ENCODE measurements around the gene RWDD2A. TPM values are rescaled to one million over a fixed set of nuclear protein-coding genes. Genes with fewer than 3 reads are reported as not detected.

Gene RWDD2A
- total and polyA plus RNA-seq, 9 of the 15 experiments (the other 6 are each of a cell fraction or from before 2014, with no cell fraction given) = 1.6 to 4.7 (median 2.1) TPM

GRCh38 chr6:83215131-83216047 lies 22.2 kb downstream of the RWDD2A start (continued):
- 0 out of 2 replicates have a peak, but pooled peaks have one; percentile 18 for TF ChIP-seq CTBP1 (IDR thresholded peaks at IDR 0.05; ENCODE audit: borderline replicate concordance)
- TF ChIP-seq SMAD1 (IDR thresholded peaks at IDR 0.05; ENCODE audit: low read depth, low read length, partially characterized antibody) = no peak
- no peak for TF ChIP-seq CBX8 (IDR thresholded peaks at IDR 0.05; ENCODE audit: borderline replicate concordance, extremely low read depth, low read depth, low read length, poor library complexity, severe bottlenecking)
- no peak for TF ChIP-seq RBM17 (IDR thresholded peaks at IDR 0.05; ENCODE audit: borderline replicate concordance, low read depth, low read length)
- TF ChIP-seq, protein P1, sequence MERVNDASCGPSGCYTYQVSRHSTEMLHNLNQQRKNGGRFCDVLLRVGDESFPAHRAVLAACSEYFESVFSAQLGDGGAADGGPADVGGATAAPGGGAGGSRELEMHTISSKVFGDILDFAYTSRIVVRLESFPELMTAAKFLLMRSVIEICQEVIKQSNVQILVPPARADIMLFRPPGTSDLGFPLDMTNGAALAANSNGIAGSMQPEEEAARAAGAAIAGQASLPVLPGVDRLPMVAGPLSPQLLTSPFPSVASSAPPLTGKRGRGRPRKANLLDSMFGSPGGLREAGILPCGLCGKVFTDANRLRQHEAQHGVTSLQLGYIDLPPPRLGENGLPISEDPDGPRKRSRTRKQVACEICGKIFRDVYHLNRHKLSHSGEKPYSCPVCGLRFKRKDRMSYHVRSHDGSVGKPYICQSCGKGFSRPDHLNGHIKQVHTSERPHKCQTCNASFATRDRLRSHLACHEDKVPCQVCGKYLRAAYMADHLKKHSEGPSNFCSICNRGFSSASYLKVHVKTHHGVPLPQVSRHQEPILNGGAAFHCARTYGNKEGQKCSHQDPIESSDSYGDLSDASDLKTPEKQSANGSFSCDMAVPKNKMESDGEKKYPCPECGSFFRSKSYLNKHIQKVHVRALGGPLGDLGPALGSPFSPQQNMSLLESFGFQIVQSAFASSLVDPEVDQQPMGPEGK (CRISPR knock-in tag; IDR thresholded peaks at IDR 0.05; ENCODE audit: borderline replicate concordance) = no peak
- TF ChIP-seq PTRF (tag; IDR thresholded peaks at IDR 0.05) = no peak
- TF ChIP-seq STAG1 (CRISPR knock-in tag; IDR thresholded peaks at IDR 0.05; ENCODE audit: borderline replicate concordance) = peak; percentile 59; the same call in 1 of the 2 replicates
- TF ChIP-seq ETV1 (tag; conservative IDR thresholded peaks at IDR 0.05; ENCODE audit: low read depth) = no peak
- TF ChIP-seq FOXK2 (conservative IDR thresholded peaks at IDR 0.05 in 1 of 2, IDR thresholded peaks at IDR 0.05 in 1 of 2; ENCODE audit: low read depth in 2 of 2) = no peak
- TF ChIP-seq PHF21A (IDR thresholded peaks at IDR 0.05; ENCODE audit: borderline replicate concordance, low read depth) = no peak
- TF ChIP-seq RCOR1 (IDR thresholded peaks at IDR 0.05; ENCODE audit: borderline replicate concordance in 1 of 2, low read depth in 2 of 2, low read length in 2 of 2) = 0 out of 4 replicates have a peak, but pooled peaks of 1 of the 2 experiments have one; percentile 25
- TF ChIP-seq TRIM25 (IDR thresholded peaks at IDR 0.05; ENCODE audit: borderline replicate concordance) = no peak
- peak in 1 of 2 experiments; percentile 64; a peak in 1 of 4 replicates for TF ChIP-seq TEAD1 (CRISPR knock-in tag; IDR thresholded peaks at IDR 0.05)
- TF ChIP-seq ESRRA (IDR thresholded peaks at IDR 0.05; ENCODE audit: borderline replicate concordance, low read depth) = no peak
- TF ChIP-seq ZNF696 (CRISPR knock-in tag; conservative IDR thresholded peaks at IDR 0.05) = no peak
- peak; percentile 77 for TF ChIP-seq SMC3 (conservative IDR thresholded peaks at IDR 0.05; ENCODE audit: insufficient read depth, low read depth, low read length)
- TF ChIP-seq ZNF224 (CRISPR knock-in tag; IDR thresholded peaks at IDR 0.05) = no peak
- no peak for TF ChIP-seq TAF15 (IDR thresholded peaks at IDR 0.05; ENCODE audit: low read depth, low read length)
- no peak for TF ChIP-seq U2AF2 (optimal IDR thresholded peaks at IDR 0.05; ENCODE audit: low read depth, low read length)

All from K562 (cell line).